ENCODE measurements around the gene METTL22.

Gene METTL22

GRCh38 chr16:8691728-8692127, 70.2 kb downstream of the METTL22 start:
- no peak for DNase-seq (ENCODE audit: low read depth in 2 of 2)

- no peak for DNase-seq (ENCODE audit: low read depth in 2 of 2)
Observed at GRCh38 chr16:8694795-8695728, 73.6 kb downstream of the METTL22 start.

DNA sequence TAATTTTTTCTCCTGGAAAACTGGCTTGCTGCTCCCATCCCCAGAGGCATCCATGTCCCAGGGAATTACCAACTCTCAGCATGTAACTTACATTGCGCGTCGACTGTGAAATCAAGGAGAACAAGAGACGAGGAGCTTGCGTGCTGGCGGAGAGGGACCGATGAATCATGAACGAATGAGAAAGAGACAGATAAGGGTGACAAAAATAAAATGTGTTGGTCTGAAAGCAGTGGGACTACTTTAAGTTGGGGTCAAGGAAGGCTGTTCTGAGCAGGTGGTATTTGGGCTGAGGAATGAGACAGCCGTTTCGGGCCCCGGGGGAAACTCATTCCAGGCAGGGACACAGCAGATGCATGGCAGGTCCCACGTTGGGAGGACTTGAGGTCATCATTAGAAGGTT, 75.4 kb downstream of the METTL22 start:
- no peak for DNase-seq (ENCODE audit: low read depth in 2 of 2)

- DNase-seq (ENCODE audit: low read depth in 2 of 2) = no peak
Observed at GRCh38 chr16:8697965-8698364, 76.5 kb downstream of the METTL22 start.
